Vagina (tissue), 2 donors: ENCODE data around the gene OR14A16. TPM values are rescaled to one million over a fixed set of nuclear protein-coding genes. Genes with fewer than 3 reads are reported as not detected.

Experiments used
- DNase-seq, 2 donors: peaks; one replicate each; pipeline ENCODE4 v3.0.0-alpha.2; 2017; ENCODE audit errors: extremely low spot score in 2 of 2
- H3K27ac ChIP-seq: fragments of 200-600 bp; sonication (generic); one replicate; pipeline ENCODE4 v1.5.1; 2019
- H3K27me3 ChIP-seq: fragments of 200-600 bp; sonication (generic); one replicate; pipeline ENCODE4 v1.5.1; 2019
- H3K36me3 ChIP-seq, 2 donors: fragments of 200-600 bp; sonication (generic); one replicate each; pipeline ENCODE4 v1.5.1; 2017 to 2019
- H3K4me1 ChIP-seq: fragments of 200-600 bp; sonication (generic); one replicate; pipeline ENCODE4 v1.5.1; 2019
- H3K4me3 ChIP-seq, 2 donors: fragments of 200-600 bp; sonication (generic); 1 replicate in 1 of 2; 2 replicates in 1 of 2; pipeline ENCODE4 v1.5.1; 2016 to 2019
- H3K9me3 ChIP-seq: fragments of 200-600 bp; sonication (generic); one replicate; pipeline ENCODE4 v1.5.1; 2019
- CTCF ChIP-seq, 3 experiments: fragments of 450-650 bp in 2 of 3; fragments of 200-600 bp in 1 of 3; sonication (generic) in 1 of 3; IDR thresholded peaks; one replicate each; pipeline ENCODE4 v1.5.1; 2017 to 2019; ENCODE audit warnings: antibody characterized with exemption in 3 of 3, mild to moderate bottlenecking in 2 of 3, moderate library complexity in 2 of 3
- POLR2A ChIP-seq, 2 donors: fragments of 450-650 bp; IDR thresholded peaks; one replicate each; pipeline ENCODE4 v1.6.1; 2017; ENCODE audit warnings: antibody characterized with exemption in 2 of 2, mild to moderate bottlenecking in 2 of 2, moderate library complexity in 2 of 2
- POLR2AphosphoS5 ChIP-seq, 2 donors: sonication (generic); formaldehyde crosslinking; IDR thresholded peaks; one replicate each; pipeline ENCODE4 v1.9.0; 2017; ENCODE audit warnings: antibody characterized with exemption in 2 of 2, mild to moderate bottlenecking in 2 of 2, low read depth in 1 of 2; ENCODE audit not compliant: insufficient read depth in 1 of 2
- intact Hi-C: fragments of 100-400 bp; cut with DNase I; formaldehyde crosslinking; loops from one replicate; pipeline ENCODE4 v1.15.1; 2023
- total RNA-seq: library from RNA; depleted of rRNA; stranded (reverse); fragments of >200 nt; gene quantifications from one replicate; pipeline ENCODE4 v1.2.3, GENCODE V29; 2016

OR14A16 gene
- total RNA-seq, 1 donor from 2014 or later = not detected

GRCh38 chr1:247812637-247813036 is 11.3 kb downstream of the OR14A16 start:
- TF ChIP-seq CTCF (IDR thresholded peaks at IDR 0.05) (no peak), POLR2A (IDR thresholded peaks at IDR 0.05) (no peak), POLR2AphosphoS5 (IDR thresholded peaks at IDR 0.05; ENCODE audit: insufficient read depth in 1 of 2, low read depth in 1 of 2) (no peak)
- Histone ChIP-seq H3K4me3 (no peak overlapping the region), H3K27me3 (no peaks in the 10 kb centered on the region), H3K9me3 (no peaks in the 10 kb centered on the region), H3K27ac (no peak overlapping the region), H3K4me1 (no peaks in the 10 kb centered on the region), H3K36me3 (no peaks in the 10 kb centered on the region)
- no peak for DNase-seq
- intact Hi-C loops = no loop called here

GRCh38 chr1:247797518-247797917 is 26.4 kb downstream of the OR14A16 start:
- no peak overlapping the region for H3K4me3 ChIP-seq
- intact Hi-C loops = no loop called here
- no peak overlapping the region for H3K27ac ChIP-seq
- no peaks in the 10 kb centered on the region for H3K9me3 ChIP-seq
- DNase-seq = no peak
- no peaks in the 10 kb centered on the region for H3K4me1 ChIP-seq
- no peaks in the 10 kb centered on the region for H3K36me3 ChIP-seq
- TF ChIP-seq CTCF (IDR thresholded peaks at IDR 0.05) (no peak), POLR2AphosphoS5 (IDR thresholded peaks at IDR 0.05; ENCODE audit: insufficient read depth in 1 of 2, low read depth in 1 of 2) (no peak), POLR2A (IDR thresholded peaks at IDR 0.05) (no peak)
- no peaks in the 10 kb centered on the region for H3K27me3 ChIP-seq

- Histone ChIP-seq H3K36me3 (no peaks in the 10 kb centered on the region), H3K27ac (no peak overlapping the region), H3K4me3 (no peak overlapping the region), H3K27me3 (no peaks in the 10 kb centered on the region), H3K4me1 (no peaks in the 10 kb centered on the region), H3K9me3 (no peaks in the 10 kb centered on the region)
- DNase-seq = no peak
- intact Hi-C loops = no loop called here
- TF ChIP-seq POLR2A (IDR thresholded peaks at IDR 0.05) (no peak), POLR2AphosphoS5 (IDR thresholded peaks at IDR 0.05; ENCODE audit: insufficient read depth in 1 of 2, low read depth in 1 of 2) (no peak), CTCF (IDR thresholded peaks at IDR 0.05) (no peak)
Observed at GRCh38 chr1:247769603-247770002, 54.3 kb downstream of the OR14A16 start.

Other genes with a start within 250 kb of the OR14A16 start
- gene OR2G2, start 235.8 kb downstream of the OR14A16 start, total RNA-seq = not detected
- not detected for gene OR2G3, start 218.5 kb downstream of the OR14A16 start, total RNA-seq
- not detected for gene OR13G1, start 144.4 kb downstream of the OR14A16 start, total RNA-seq
- gene OR6F1, start 107.5 kb downstream of the OR14A16 start, total RNA-seq = not detected
- 1.5 TPM for gene OR14K1, start 85.5 kb downstream of the OR14A16 start, total RNA-seq
- gene OR14A2, start 76.0 kb downstream of the OR14A16 start, total RNA-seq = not detected
- gene OR1C1, start 63.6 kb downstream of the OR14A16 start, total RNA-seq = not detected
- gene OR11L1, start 17.8 kb upstream of the OR14A16 start, total RNA-seq = not detected
- gene TRIM58, start 33.1 kb upstream of the OR14A16 start, total RNA-seq = 4.7 TPM
- gene OR2W3, start 71.5 kb upstream of the OR14A16 start, total RNA-seq = 3.9 TPM
- gene OR2T8, start 96.1 kb upstream of the OR14A16 start, total RNA-seq = 0.98 TPM
- gene OR2AJ1, start 100.8 kb upstream of the OR14A16 start, total RNA-seq = not detected
- not detected for gene OR2L8, start 124.7 kb upstream of the OR14A16 start, total RNA-seq
- not detected for gene OR2AK2, start 141.1 kb upstream of the OR14A16 start, total RNA-seq
- gene OR2L5, start 189.5 kb upstream of the OR14A16 start, total RNA-seq = not detected
- 0.25 TPM for gene OR2L2, start 206.0 kb upstream of the OR14A16 start, total RNA-seq
- not detected for gene OR2L3, start 222.7 kb upstream of the OR14A16 start, total RNA-seq